Smooth muscle cell (in vitro differentiated cells): ENCODE data around the gene SLC9A9. TPM values are rescaled to one million over a fixed set of nuclear protein-coding genes. Genes with fewer than 3 reads are reported as not detected.
A peak's percentile ranks its signal among the peaks of the same experiment; 100 is the strongest.

Experiments
- DNase-seq: peaks from one replicate; lab custom pipeline; 2025; ENCODE audit not compliant: unreplicated experiment; lab: John Stamatoyannopoulos, UW
- H2AFZ ChIP-seq: fragments of 200-600 bp; sonication (generic); 2 replicates; pipeline ENCODE4 v1.6.0; 2016; ENCODE audit warnings: antibody characterized with exemption, low read depth, mild to moderate bottlenecking
- H3F3A ChIP-seq: fragments of 200-600 bp; sonication (generic); 2 replicates; pipeline ENCODE4 v1.6.0; 2017; ENCODE audit warnings: antibody characterized with exemption, low read depth
- H3K27ac ChIP-seq: fragments of 200-600 bp; sonication (generic); 2 replicates; pipeline ENCODE4 v1.5.1; 2016; ENCODE audit warnings: low read depth, mild to moderate bottlenecking
- H3K27me3 ChIP-seq: fragments of 200-600 bp; sonication (generic); 2 replicates; pipeline ENCODE4 v1.6.1; 2016; ENCODE audit warnings: low read depth, mild to moderate bottlenecking
- H3K36me3 ChIP-seq: fragments of 200-600 bp; sonication (generic); 2 replicates; pipeline ENCODE4 v1.5.1; 2016; ENCODE audit warnings: low read depth
- H3K4me1 ChIP-seq: fragments of 200-600 bp; sonication (generic); 2 replicates; pipeline ENCODE4 v1.5.1; 2016; ENCODE audit warnings: low read depth
- H3K4me2 ChIP-seq: fragments of 200-600 bp; sonication (generic); 2 replicates; pipeline ENCODE4 v1.6.0; 2016; ENCODE audit warnings: mild to moderate bottlenecking
- H3K4me3 ChIP-seq: fragments of 200-600 bp; sonication (generic); 2 replicates; pipeline ENCODE4 v1.5.1; 2016; ENCODE audit warnings: mild to moderate bottlenecking
- H3K79me2 ChIP-seq: fragments of 200-600 bp; sonication (generic); 2 replicates; pipeline ENCODE4 v1.6.0; 2016; ENCODE audit warnings: low read depth, mild to moderate bottlenecking
- H3K9ac ChIP-seq: fragments of 200-600 bp; sonication (generic); 2 replicates; pipeline ENCODE4 v1.6.0; 2016; ENCODE audit warnings: low read depth
- H3K9me3 ChIP-seq: fragments of 200-600 bp; sonication (generic); replicated peaks from 2 replicates; pipeline ENCODE4 v1.5.1; 2016; ENCODE audit warnings: low read depth
- H4K20me1 ChIP-seq: fragments of 200-600 bp; sonication (generic); 2 replicates; pipeline ENCODE4 v1.6.0; 2016; ENCODE audit warnings: low read depth
- CTCF ChIP-seq: fragments of 200-600 bp; sonication (generic); IDR thresholded peaks from 2 replicates; pipeline ENCODE4 v1.5.1; 2017; ENCODE audit warnings: borderline replicate concordance, mild to moderate bottlenecking, antibody characterized with exemption; ENCODE audit not compliant: insufficient read depth, poor library complexity, severe bottlenecking
- WGBS: methylation state at CpG from one replicate; pipeline ENCODE4 v1.1.7; 2016; ENCODE audit warnings: low lambda C conversion rate; 5-methylcytosine and 5-hydroxymethylcytosine counted together
- polyA plus RNA-seq: library from polyadenylated mRNA; unstranded; fragments of >200 nt; fragmentation: Nextera tagmentation; extraction: Ambion mirVana; gene quantifications from 2 replicates; pipeline ENCODE4 v1.2.1, GENCODE V29; 2016
- total RNA-seq: library from RNA; depleted of rRNA; stranded (reverse); fragments of >200 nt; gene quantifications from 2 replicates; pipeline ENCODE4 v1.2.3, GENCODE V29; 2014

Gene SLC9A9
- total and polyA plus RNA-seq, 2 experiments from 2014 or later, result 4.0 to 8.9 TPM

GRCh38 chr3:143791386-143791785 is 56.9 kb downstream of the SLC9A9 start:
- DNase-seq, result no peak
- no peaks in the 10 kb centered on the region for H4K20me1 ChIP-seq
- H3K27ac ChIP-seq, result no peak overlapping the region
- H3K9ac ChIP-seq, result no peak overlapping the region
- WGBS, result 92% methylated on average over 2 of the region's 2 CpGs
- H3K9me3 ChIP-seq, result no peaks in the 10 kb centered on the region
- H3K4me1 ChIP-seq, result peaks cover 7% of the 10 kb centered on the region
- H3K27me3 ChIP-seq, result no peaks in the 10 kb centered on the region
- no peaks in the 10 kb centered on the region for H3F3A ChIP-seq
- TF ChIP-seq CTCF, result no peak
- no peak overlapping the region for H3K4me3 ChIP-seq
- H3K36me3 ChIP-seq, result no peaks in the 10 kb centered on the region
- H3K79me2 ChIP-seq, result no peaks in the 10 kb centered on the region
- no peak overlapping the region for H2AFZ ChIP-seq
- no peak overlapping the region for H3K4me2 ChIP-seq

GRCh38 chr3:143786219-143787191 is 61.8 kb downstream of the SLC9A9 start:
- H4K20me1 ChIP-seq, result no peaks in the 10 kb centered on the region
- TF ChIP-seq CTCF, result no peak
- H3K9me3 ChIP-seq, result no peaks in the 10 kb centered on the region
- WGBS, result 50% methylated on average over 9 of the region's 9 CpGs
- peaks cover 8% of the 10 kb centered on the region for H3K4me1 ChIP-seq
- no peak for DNase-seq
- H3K9ac ChIP-seq, result no peak overlapping the region
- H3K4me3 ChIP-seq, result peak overlapping the region; percentile 20
- no peaks in the 10 kb centered on the region for H3K36me3 ChIP-seq
- H3K27me3 ChIP-seq, result no peaks in the 10 kb centered on the region
- H3K27ac ChIP-seq, result no peak overlapping the region
- peak overlapping the region; percentile 77 for H2AFZ ChIP-seq
- H3K4me2 ChIP-seq, result peak overlapping the region; percentile 62
- H3K79me2 ChIP-seq, result no peaks in the 10 kb centered on the region
- no peaks in the 10 kb centered on the region for H3F3A ChIP-seq

- Histone ChIP-seq H3K79me2 (no peaks in the 10 kb centered on the region), H3K27ac (no peak overlapping the region), H3K36me3 (no peaks in the 10 kb centered on the region), H4K20me1 (no peaks in the 10 kb centered on the region), H3F3A (no peaks in the 10 kb centered on the region), H3K4me1 (peaks cover 8% of the 10 kb centered on the region), H3K9ac (no peak overlapping the region), H3K4me2 (no peak overlapping the region), H3K27me3 (no peaks in the 10 kb centered on the region), H3K4me3 (no peak overlapping the region), H2AFZ (no peak overlapping the region), H3K9me3 (no peaks in the 10 kb centered on the region)
- WGBS, result 43% methylated on average over 1 of the region's 1 CpG
- no peak for DNase-seq
- TF ChIP-seq CTCF, result no peak
Observed at GRCh38 chr3:143784446-143784845, 63.8 kb downstream of the SLC9A9 start.
